ENCODE results near the gene DIRAS2. TPM values are rescaled to one million over a fixed set of nuclear protein-coding genes. Genes with fewer than 3 reads are reported as not detected.

DIRAS2 gene
- total RNA-seq, 1 donor from 2014 or later = 30.6 TPM

- peak; percentile 54 for DNase-seq
Measured at GRCh38 chr9:90611568-90611967, 31.1 kb downstream of the DIRAS2 start.

- DNase-seq = peak; percentile 54
Measured at GRCh38 chr9:90611121-90611520, 31.5 kb downstream of the DIRAS2 start.

GRCh38 chr9:90607701-90608516 lies 34.7 kb downstream of the DIRAS2 start:
- DNase-seq = no peak

DNA sequence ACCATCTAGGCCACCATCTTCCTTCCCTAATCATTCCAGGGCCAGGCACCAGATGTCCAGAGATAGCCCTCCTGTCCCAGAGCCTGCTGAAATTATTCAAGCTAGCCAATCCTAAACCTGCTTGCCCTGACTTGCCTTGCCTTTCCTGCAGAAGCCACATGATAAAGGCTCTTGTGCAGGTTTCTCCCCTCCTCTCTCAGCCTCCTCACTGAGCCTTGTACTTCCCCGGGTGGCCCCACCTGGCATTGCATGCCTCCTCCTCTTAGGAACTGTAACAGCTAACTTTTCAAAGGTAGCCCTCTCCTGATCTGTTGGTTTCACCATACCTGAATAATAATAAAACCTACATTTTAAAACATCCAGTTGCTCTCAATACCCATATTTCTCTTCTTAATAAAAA lies 42.6 kb downstream of the DIRAS2 start:
- DNase-seq = no peak

- DNase-seq = no peak
Measured at GRCh38 chr9:90598191-90598590, 44.4 kb downstream of the DIRAS2 start.

DNA sequence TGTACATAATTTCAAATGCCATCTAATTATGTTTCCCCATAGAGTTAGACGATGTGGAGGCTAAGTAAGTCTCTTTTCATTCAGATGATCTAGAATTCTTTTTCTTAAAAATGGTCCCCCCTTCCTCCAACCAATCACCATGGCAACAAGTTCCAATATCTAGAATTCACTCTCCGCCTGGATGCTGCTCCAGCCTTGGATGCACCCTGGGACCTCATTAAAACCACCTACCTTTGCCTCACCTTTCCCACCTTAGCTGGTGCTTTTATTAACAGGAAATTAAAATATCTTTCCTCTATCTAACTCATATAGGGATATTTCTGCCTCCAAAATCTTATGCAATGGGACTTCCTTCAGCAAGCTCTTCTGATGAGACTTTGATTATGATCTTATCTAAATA lies 49.0 kb downstream of the DIRAS2 start:
- DNase-seq = no peak

- DNase-seq = no peak
Measured at GRCh38 chr9:90580576-90580975, 62.0 kb downstream of the DIRAS2 start.

DNA sequence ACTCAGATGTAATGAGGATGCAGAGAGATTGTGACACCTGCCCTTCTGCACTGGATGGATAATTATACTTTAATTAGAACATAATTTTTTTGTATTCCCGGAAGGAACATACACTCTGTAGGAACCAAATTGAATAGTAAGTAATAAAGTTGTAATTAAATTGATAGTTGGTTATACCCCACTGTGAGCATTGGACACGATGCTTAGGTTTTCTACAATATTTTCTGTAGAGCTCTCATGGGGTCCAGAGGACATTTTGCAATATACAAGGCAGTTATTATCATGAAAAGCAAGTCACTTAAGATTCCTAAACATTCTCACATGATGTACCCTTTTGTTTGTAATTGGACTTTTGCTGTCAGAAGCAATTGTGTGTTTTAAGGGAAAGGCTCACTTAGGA lies 63.4 kb downstream of the DIRAS2 start:
- no peak for DNase-seq

DNA sequence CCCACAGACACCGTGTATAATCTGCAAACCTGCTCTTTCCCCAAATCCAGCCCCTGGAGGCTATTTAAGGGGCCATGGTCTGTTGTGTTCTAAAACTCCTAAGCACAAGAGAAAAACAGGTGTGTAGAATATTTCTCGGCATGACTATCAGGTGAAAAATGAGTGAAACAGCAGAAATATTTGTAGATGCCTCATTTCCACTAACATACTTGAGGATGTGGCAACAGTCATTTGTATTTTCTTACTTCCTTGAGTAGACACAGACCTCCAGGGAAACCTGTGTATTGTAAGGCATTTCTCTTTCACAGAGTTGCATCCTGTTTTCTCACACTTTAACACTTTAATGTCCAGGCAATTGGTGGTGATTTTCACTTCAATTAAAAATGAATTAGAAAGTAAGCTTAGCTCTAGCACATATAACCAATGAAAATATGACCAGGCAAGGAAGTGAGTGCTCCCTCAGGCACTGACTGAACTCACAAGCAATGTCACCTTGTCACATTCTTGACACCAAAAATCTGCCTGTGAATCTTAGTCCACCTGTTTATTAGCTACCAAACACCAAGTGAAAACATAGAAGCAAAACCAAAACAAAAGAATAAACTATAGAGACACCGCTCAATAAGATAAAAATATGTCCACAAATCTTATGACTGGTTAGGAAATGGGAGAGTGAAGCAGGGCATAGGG lies 64.4 kb downstream of the DIRAS2 start:
- no peak for DNase-seq

DNA sequence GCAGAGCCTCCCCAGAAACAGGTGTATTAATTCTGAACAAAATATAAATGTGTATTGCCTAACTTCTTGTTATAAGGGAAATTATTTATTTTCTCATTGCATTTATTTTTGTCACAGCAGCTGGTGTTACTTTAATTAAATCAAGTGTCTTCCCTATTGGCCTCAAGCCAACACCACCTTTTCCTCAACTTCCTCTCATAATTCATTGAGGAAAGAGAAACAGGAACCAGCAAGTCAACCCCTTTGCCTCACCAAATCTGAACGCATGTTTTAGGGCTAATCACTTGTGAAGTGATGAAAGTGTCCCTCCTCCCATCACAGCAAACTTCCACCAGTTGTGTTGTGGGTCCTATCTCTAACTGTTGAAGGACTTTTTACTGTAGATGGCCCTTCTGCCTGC lies 73.1 kb downstream of the DIRAS2 start:
- DNase-seq = no peak

- no peak for DNase-seq
Measured at GRCh38 chr9:90568667-90569066, 74.0 kb downstream of the DIRAS2 start.

DNA sequence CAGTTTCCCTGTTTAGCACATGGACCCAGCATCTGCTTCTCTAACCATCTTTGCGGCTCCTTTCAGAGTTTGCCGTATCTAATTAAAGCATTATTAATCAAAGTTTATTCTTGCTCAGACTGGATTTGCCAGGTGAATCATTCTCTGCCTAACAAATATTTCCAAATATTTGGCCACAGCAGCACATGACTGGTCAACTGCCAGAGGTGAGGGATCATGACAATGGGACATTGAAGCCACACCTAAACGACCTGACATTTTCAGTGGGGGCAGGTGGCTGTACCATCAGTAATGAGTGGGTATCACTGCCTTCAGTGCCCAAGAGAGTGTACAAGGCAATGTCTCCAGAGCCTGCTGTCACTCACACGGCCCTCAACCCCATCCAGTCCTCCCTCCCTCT lies 80.4 kb downstream of the DIRAS2 start:
- DNase-seq = no peak

Other genes starting within 250 kb of the DIRAS2 start
- 1.9 TPM for gene SYK, start 159.0 kb upstream of the DIRAS2 start, total RNA-seq

Measured in occipital lobe (tissue), 2 donors.